GM18526 (cell line): ENCODE results near the gene SYNGAP1.

Source experiments
- POLR2A ChIP-seq: IDR thresholded peaks from 3 replicates; pipeline ENCODE4 v1.6.1; 2011; ENCODE audit not compliant: insufficient read length; ENCODE audit errors: extremely low read depth

The SYNGAP1 gene

DNA sequence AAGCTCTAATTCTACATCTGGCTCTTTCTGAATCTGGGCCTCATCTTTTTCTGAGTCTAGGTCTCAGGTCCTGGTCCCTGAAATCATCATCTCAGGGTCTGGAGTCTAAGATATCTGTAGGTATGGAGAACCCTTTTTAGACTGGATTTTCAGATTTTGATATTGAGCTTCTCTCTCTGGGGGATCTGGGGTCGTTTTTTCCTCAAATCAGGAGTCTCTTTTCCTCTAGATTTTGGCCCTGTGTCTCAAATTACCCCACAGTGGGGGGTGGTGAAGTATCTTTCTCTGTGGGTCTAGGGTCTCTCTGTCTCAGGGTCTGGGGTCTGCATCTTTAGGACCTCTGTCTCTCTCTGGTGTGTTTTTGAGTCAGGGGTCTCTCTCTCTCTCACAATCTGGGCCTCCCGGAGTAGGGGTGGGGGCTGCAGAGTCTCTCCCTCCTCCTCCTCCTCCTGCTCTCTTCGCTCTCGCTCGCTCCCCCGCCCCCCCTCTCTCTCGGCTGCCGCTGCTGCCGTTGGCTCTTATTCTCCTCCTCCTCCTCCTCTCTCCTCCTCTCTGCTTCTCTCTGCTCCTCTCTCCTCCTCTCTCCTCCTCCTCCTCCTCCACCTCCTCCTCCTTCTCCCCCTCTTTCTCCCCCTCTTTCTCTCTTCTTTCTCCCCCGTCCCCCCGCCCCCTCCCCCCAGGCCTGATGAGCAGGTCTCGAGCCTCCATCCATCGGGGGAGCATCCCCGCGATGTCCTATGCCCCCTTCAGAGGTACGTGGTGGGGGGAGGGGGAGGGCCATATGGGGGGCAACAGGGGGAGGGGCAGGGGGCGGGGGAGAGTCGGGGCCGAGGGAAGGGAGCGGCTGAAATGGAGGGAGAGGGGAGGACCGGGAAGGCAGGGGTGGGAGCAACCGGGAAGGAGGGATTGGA is at the start of gene SYNGAP1:
Gene SYNGAP1, plus strand, starts transcription at position 486 of the 911 bp plus-strand sequence. Its CDS starts 200 bp downstream, at position 686.
- no peak for TF ChIP-seq POLR2A

DNA sequence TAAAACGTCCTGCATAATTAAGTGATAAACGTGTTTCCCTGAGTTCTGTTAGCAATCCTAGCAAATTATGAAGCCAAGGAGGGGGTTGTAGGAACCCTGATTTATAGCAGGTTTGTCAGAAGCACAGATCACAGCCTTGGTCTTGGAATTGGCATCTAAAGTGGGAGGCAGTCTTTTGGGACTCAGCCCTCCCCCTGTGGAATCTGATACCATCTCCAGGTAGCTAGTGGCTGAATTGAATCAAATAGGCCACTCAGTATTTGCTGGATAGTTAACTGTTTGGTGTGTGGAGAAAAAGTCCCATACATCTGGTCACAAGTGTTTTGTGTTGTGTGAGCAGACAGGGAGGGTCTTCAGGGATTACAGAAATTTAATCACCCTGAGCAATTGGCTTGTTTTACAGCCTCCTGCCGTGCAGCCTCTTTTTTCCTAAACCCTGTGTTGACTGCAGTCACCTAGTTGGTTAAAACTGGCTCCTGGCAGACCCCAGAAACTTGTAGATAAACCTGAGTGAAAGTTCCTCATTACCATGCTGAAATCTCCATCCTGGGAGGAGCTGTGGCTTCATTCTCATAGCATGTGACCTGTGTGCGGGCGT is 47.2 kb upstream of the SYNGAP1 start:
- TF ChIP-seq POLR2A, result no peak

DNA sequence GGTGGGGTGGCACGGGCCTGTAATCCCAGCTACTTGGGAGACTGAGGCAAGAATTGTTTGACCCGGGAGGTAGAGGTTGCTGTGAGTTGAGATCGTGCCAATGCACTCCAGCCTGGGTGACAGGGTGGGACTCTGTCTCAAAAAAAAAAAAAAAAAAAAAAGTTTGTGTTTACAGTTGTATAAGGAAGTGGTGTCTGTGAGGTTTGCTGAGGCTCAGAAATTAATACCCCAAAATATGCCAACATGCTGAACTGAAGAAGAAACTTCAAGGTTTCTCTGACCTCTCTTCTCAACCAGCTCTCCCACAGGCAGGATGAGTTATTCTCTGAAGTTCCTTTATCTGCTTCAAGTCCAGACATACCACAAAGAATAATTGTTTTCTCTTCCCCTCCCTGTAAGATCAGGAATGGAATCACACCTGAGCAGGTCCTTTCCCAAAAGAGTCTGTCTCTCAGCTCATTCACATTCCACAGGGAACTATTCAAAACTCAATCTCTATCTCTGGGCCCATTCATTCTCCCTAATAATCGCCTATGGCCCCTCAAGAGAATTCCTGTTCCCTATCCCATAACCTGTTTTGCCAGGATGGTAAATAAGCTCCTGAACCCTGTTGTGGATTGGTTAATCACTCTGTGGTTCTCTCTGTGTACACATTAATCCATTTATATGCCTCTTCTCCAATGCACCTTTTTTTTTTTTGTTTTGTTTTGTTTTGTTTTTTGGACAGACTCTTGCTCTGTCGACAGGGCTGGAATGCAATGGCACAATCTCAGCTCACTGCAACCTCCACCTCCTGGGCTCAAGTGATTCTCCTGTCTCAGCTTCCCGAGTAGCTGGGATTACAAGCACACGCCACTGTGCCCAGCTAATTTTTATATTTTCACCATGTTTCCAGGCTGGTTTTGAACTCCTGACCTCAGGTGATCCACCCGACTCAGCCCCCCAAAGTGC is 45.6 kb upstream of the SYNGAP1 start:
- no peak for TF ChIP-seq POLR2A

DNA sequence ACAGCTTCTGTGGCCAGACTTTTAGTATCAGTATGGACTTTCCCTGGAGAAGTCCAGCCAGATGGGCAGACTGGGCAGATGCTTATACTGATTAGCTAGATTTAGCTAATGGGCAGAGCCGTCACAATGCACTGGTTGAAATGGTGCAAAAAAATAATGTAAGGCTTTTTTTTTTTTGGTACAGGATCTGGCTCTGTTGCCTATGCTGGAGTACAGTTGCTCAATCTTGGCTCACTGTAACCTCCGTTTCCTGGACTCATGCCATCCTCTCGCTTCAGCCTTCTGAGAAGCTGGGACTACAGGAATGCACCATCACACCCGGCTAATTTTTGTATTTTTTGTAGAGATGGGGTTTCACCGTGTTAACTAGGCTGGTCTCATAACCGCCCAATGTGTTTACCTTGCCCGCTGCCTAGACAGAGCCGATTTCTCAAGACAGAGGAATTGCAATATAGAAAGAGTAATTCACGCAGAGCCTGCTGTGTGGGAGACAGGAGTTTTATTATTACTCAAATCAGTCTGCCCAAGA is 44.7 kb upstream of the SYNGAP1 start:
- no peak for TF ChIP-seq POLR2A

- no peak for TF ChIP-seq POLR2A
Observed at GRCh38 chr6:33377171-33377570, 42.7 kb upstream of the SYNGAP1 start.

DNA sequence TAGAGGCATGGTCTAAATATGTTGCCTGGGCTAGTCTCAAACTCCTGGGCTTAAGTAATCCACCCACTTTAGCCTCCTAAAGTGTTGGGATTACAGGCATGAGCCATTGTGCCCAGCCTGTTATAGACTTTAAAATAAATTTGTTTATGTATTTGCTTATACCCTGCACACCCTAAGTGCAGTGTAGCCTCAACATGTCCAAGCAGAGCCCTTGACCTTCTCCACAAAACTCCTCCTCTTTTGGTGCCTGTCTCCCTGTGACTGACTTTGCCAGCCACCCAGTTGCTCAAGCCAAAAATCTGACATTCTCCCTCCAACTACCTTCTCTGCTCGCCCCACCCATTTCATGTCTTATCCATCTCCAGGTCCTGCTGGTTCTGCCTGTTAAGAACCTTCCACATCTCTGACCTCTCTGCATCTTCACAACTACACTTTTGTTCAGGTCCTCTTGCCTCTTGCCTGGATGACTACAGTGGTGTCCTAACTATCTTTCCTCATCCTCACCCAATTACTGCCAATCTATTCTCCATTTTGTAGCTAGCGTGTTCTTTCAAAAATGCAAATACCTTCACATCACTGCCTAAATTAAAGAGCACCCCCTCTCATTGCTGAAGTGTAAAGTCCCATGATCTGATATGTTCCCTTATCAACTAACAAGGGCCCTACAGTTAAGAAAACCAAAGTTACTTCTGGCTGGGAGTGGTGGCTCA is 39.4 kb upstream of the SYNGAP1 start:
- no peak for TF ChIP-seq POLR2A

- no peak for TF ChIP-seq POLR2A
Observed at GRCh38 chr6:33383427-33384185, 36.3 kb upstream of the SYNGAP1 start.

GRCh38 chr6:33384581-33385020 is 35.3 kb upstream of the SYNGAP1 start:
- no peak for TF ChIP-seq POLR2A

- no peak for TF ChIP-seq POLR2A
Observed at GRCh38 chr6:33390173-33390572, 29.7 kb upstream of the SYNGAP1 start.

GRCh38 chr6:33390767-33391277 is 29.0 kb upstream of the SYNGAP1 start:
- no peak for TF ChIP-seq POLR2A

DNA sequence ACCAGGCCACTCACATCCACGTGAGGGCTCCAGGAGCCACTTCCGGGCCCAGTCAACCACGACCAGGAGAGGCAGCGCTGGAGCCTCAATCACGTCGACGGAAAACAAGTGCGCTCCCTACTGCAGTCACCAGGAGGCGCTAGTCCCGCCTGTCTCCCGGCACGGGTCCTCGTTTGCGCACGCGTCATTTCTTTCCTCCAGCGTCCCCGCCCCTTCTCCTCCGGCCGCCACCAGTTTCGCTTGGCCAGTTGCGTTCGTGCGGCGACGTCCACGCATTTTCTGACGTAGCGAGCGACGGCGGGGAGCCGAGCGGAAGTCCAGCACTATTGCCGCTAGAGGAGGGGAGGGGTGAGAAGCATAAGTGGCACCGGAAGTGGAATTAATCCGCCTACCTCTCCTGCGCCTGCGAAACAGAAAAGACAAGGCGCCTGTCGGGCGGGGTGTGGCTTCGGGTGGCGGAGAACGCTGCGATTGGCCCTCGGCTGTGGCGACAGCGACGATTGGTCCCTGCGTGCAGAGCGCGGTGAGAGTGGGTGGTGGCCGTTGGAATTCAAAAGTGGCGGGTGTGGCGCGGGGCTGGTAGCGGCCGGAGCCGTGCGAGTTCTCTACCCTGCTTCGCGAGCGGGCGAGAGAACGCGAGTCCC is 28.5 kb upstream of the SYNGAP1 start, which contains the start of gene KIFC1:
Gene KIFC1, plus strand, starts transcription at position 546 of the 644 bp plus-strand sequence. CDS start 163 bp downstream, outside the sequence.
- peak; percentile 63 for TF ChIP-seq POLR2A

DNA sequence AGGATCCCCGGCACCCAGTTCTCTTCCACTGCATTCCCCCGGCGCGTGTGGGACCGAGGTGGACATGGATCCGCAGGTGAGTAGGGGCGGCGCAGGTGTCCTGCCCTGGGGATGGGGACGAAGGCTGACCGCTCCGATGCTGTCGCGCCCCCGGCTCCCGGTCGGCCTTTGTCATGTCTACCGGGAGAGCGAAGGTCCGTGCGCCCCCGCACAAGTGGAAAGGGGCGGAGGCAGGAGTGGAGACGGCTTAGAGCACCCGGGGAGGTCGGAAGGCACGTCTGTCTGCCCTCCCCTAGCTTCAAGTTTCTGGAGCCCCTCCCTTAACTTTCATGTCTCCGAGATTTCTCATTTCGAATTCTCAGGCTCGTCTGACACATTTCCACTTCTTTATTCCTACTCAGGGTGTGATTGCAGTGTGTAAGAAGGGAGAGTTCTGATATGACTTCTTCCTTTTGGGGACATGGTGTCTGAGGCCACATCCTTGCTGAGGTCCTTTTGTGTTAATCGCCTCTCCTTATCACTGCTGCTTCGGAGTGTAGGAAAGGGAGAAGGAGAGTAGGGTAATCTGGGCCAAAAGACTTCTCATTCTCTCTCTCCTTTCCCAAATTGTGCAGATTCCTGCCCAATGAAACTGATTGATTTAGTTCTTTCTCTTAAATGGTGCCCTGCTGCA is 27.8 kb upstream of the SYNGAP1 start:
- TF ChIP-seq POLR2A, result no peak

- no peak for TF ChIP-seq POLR2A
Observed at GRCh38 chr6:33392595-33392948, 27.3 kb upstream of the SYNGAP1 start.

GRCh38 chr6:33392979-33393378 is 26.9 kb upstream of the SYNGAP1 start:
- no peak for TF ChIP-seq POLR2A
